HG02571 (cell line): ENCODE data around the gene ZNF749.
A peak's percentile ranks its signal among the peaks of the same experiment; 100 is the strongest.

Experiments
- ATAC-seq: cut with Tn5 transposase; IDR thresholded peaks from one replicate; pipeline ENCODE4 v1.9.1; 2021; ENCODE audit warnings: mild to moderate bottlenecking, moderate library complexity; ENCODE audit not compliant: unreplicated experiment

Gene ZNF749

DNA sequence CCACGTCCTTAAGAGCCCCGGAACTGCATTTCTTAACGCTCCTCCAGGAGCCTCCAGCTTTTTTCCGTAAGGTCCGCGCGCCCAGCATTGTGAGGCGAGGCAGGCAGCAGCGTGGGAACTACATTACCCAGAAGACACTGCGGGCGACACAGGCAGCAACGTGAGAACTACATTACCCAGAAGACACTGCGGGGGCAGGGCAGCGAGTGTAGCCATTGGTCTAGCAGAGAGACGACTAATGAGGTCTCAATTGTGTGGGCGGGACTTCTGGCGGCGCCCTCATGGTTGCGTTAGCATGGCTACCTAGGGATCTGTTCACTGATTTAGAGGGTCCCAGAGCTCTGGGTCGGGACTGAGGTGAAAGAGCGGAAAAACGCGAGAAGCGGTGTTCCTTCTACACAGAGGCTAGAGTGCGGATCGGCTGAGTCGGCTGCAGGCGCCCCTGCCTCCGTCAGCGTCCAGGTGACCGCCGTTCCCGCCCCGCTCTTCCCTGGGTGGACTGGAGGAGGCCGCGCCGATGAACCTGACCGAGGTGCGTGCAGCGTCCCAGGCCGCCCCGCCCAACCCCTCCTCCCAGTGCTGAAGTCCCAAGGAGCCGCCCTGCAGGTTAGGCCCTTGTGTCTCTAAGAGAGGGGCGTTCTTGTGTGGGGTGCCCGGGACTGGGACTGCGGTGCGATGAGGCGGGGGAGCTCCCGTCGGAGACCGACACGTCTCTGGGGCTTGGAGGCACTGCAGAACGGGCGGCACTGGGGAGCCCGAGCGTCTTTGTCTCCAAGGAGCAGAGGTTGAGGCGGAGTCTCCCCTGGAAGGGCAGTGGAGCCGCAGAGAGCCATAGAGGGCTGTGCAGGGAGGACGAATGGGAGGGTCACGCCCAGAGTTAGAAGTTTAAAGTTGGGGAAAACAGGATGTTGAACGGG lies at the start of gene ZNF749:
ZNF749 (plus strand) TSS at position 264 of the 917 bp plus-strand sequence; CDS start at position 518, 254 bp downstream.
- ATAC-seq: peak; percentile 94

- no peak for ATAC-seq
Measured at GRCh38 chr19:57389194-57389729, 45.9 kb upstream of the ZNF749 start.

- peak; percentile 89 for ATAC-seq
Measured at GRCh38 chr19:57389730-57390598, 45.2 kb upstream of the ZNF749 start, which contains the start of gene ZNF548. ZNF548 (plus strand) TSS chr19:57389854; CDS start chr19:57390100, 246 bp downstream.

DNA sequence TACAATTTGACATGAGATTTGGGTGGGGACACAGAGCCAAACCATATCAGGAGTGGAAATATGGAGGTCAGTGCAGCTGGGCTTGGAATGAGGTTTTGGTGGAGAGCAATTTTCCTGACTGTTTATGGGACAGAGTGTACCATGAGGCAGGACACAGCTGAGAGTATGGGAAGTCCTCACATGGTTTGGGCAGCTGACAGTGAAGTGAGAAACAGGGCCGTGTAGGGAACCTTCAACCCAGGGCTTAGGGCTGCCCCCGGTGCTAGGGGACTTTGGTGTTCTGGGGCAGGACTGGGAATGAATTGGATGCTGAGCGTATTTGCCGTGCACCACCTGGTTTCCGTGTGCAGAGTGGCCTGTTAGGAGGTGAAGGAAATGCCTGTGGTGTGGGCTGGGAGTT lies 39.4 kb upstream of the ZNF749 start:
- ATAC-seq: no peak

- no peak for ATAC-seq
Measured at GRCh38 chr19:57398868-57399267, 36.3 kb upstream of the ZNF749 start.

DNA sequence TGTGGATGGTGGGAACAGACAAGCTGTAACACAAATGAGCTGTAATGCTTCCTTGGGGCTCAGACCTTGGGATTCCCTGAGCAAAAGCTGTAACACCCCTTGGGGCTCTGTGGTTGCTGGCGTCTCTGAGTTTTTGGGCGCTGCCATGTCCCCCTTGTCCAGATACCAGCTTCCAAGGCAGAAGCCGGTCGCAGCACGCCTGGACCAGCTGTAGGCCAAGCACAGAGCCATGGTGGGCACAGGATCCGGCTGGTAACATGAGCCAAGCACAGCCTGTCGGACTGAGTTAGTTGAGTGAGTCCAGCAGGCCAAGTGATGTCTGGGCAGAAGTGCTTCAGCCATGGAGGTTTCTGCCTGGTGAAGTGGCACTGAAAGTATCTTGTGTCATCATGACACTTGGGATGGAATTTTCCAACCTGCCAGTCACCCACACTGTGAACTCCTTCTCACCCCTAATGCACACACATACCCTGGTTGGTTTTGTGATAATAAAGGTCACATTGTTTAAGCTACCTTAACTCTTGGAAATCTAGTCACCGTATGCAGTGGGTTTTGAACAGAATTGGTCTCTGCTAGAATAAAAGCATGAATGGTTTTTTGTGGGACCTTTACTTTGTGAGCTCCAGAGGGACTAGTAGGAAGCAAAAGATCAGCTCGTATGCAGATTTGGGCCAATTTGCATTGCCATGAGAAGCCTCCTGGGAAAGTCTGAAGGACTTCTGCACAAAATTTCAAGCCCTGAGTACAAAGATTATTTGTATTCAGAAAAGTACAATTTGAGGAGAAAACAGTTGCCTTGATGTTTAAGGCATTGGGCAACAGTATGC lies 31.2 kb upstream of the ZNF749 start:
- ATAC-seq: no peak

DNA sequence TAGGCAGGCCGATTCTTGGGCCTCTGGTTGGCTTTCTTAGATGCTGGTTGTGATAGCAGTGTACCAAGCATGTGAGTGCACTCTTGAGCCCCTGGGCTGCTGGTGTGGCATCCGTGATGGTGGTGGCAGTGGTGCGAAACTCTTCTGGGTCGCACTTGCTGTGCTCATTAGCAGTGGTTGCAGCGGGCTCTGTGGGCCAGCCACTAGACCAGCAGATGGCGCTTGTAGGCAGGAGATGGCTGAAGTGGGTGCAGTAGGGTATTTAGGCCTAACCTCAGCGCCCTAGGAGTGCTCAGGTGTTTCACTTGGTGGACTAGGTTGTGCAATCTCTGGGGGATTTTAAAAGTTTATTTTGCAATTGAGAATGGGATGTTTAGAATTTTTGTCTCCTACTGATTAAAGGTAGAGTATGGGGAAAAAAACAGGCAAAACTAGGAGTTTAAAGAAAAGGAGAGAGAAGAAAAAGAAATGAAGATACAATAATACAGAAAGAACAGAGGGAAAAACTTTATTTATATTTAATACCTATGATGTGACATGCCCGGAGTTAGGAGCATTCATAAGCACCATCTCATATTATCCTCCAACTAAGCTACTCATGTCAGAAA lies 28.5 kb upstream of the ZNF749 start:
- ATAC-seq: no peak

DNA sequence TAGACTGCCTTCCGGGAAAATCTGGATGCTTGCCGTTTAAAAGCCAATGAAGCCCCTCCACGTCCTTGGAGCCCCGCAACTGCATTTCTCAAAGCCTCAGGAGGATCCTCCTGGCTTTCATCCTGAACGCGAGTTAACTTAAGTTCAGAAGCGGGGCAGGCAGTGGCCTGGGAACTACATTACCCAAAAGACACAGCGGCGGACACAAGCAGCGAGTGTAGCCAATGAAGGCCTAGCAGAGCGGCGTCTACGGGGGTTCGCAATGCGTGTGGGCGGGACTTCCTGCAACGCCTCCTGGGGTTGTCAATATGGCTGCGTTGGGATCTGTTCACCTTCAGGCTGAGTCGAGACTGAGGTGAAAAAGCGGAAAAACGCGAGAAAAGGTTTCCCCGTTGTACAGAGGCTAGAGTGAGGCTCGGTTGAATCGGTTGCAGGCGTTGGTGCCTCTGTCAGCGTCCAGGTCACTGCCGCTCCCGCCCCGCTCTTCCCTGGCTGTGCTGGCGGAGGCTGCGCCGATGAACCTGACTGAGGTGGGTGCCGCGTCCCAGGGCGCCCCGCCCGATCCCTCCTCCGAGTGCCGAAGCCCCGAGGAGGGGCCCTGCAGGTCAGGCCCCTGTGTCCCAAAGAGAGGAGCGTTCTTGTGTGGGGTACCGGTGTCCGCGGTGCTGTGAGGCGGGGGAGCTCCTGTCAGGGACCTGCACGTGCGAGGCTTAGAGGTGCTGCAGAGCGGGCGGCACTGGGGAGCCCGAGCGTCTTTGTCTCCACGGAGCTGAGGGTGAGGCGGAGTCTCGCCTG lies 24.1 kb upstream of the ZNF749 start, which contains the start of gene ZNF17:
ZNF17 (plus strand) TSS at position 285 of the 795 bp plus-strand sequence. CDS start 2,455 bp downstream, outside the sequence.
- ATAC-seq: peak; percentile 97

GRCh38 chr19:57419439-57419838 lies 15.7 kb upstream of the ZNF749 start:
- no peak for ATAC-seq

DNA sequence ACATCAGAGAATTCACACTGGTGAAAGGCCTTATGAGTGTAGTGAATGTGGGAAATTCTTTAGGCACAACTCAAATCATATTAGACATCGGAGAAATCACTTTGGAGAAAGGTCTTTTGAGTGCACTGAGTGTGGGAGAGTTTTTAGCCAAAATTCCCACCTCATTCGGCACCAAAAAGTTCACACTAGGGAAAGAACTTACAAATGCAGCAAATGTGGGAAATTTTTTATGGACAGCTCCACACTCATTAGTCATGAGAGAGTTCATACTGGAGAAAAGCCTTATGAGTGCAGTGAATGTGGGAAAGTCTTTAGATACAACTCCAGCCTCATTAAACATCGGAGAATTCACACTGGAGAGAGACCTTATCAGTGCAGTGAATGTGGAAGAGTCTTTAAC lies 14.1 kb upstream of the ZNF749 start:
- ATAC-seq: no peak

DNA sequence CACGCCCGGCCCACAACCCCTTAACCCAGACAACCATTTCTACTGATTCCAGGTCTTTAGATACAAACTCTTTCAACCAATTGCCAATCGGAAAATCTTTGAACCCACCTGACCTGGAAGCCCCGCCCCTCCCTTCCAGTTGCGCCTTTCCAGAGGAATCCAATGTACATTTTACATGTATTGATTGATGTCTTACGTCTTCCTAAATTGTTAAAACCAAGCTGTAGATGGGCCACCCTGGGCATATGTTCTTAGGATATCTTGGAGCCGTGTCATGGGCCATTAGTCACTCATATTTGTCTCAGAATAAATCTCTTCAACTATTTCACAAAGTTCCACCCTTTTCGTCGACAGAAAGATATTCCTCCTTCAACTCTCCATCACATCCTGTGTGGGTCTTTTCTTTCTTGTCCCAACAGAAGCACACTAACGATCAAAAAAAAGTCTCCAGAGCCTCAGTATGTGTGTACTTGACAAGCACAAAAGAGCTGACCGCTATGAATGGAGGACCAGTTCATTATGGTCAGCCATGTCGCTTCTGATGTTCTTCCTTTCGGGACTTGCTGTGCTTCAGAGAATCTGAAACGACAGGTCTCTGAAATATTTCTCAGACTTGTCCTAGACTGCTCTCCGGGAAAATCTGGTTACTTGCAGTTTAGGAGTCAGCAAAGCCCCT lies 601 bp upstream of the ZNF749 start:
- no peak for ATAC-seq

- ATAC-seq: no peak
Measured at GRCh38 chr19:57436417-57436816, 1.3 kb downstream of the ZNF749 start.

DNA sequence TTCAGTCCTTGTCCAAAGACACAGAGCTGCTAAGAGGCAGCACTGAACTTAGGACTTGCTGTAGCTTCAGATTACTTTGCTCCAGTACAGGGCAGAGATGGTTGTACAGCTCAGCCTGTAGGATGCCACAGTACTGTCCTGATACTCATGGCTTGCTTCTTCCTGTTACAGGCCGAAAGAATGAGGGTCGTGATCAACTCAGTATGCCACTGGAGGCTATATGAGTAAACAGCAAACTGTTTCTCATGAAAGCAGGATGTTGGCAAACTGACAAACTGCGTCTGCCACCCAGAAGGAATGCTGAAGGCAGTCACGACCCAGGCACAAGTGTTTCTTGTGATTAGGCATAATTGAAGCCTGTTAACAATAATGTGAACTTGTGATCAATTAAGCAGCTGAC lies 2.8 kb downstream of the ZNF749 start:
- ATAC-seq: no peak

GRCh38 chr19:57438925-57439324 lies 3.8 kb downstream of the ZNF749 start:
- ATAC-seq: no peak

GRCh38 chr19:57441979-57442752 lies 7.0 kb downstream of the ZNF749 start:
- ATAC-seq: no peak

- no peak for ATAC-seq
Measured at GRCh38 chr19:57443121-57443696, 8.1 kb downstream of the ZNF749 start.

- ATAC-seq: no peak
Measured at GRCh38 chr19:57452307-57452706, 17.2 kb downstream of the ZNF749 start.
